ENCODE results near the gene RNF207.
A peak's percentile ranks its signal among the peaks of the same experiment; 100 is the strongest.

Gene RNF207

GRCh38 chr1:6207075-6207885, 1.4 kb downstream of the RNF207 start:
- Histone ChIP-seq H3K27me3 (ENCODE audit: insufficient read depth, poor library complexity, severe bottlenecking) (peaks cover 20% of the 10 kb centered on the region), H3K27ac (replicated peaks) (no peak overlapping the region), H3K4me3 (replicated peaks; ENCODE audit: insufficient read depth, low read length) (no peak overlapping the region)
- TF ChIP-seq, protein P1, sequence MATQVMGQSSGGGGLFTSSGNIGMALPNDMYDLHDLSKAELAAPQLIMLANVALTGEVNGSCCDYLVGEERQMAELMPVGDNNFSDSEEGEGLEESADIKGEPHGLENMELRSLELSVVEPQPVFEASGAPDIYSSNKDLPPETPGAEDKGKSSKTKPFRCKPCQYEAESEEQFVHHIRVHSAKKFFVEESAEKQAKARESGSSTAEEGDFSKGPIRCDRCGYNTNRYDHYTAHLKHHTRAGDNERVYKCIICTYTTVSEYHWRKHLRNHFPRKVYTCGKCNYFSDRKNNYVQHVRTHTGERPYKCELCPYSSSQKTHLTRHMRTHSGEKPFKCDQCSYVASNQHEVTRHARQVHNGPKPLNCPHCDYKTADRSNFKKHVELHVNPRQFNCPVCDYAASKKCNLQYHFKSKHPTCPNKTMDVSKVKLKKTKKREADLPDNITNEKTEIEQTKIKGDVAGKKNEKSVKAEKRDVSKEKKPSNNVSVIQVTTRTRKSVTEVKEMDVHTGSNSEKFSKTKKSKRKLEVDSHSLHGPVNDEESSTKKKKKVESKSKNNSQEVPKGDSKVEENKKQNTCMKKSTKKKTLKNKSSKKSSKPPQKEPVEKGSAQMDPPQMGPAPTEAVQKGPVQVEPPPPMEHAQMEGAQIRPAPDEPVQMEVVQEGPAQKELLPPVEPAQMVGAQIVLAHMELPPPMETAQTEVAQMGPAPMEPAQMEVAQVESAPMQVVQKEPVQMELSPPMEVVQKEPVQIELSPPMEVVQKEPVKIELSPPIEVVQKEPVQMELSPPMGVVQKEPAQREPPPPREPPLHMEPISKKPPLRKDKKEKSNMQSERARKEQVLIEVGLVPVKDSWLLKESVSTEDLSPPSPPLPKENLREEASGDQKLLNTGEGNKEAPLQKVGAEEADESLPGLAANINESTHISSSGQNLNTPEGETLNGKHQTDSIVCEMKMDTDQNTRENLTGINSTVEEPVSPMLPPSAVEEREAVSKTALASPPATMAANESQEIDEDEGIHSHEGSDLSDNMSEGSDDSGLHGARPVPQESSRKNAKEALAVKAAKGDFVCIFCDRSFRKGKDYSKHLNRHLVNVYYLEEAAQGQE (IDR thresholded peaks at IDR 0.05; ENCODE audit: insufficient replicate concordance, low read depth): no peak
- TF ChIP-seq POLR2AphosphoS5 (IDR thresholded peaks at IDR 0.05; ENCODE audit: low read depth): no peak
- no peak for TF ChIP-seq SPI1 (IDR thresholded peaks at IDR 0.05; ENCODE audit: borderline replicate concordance, low read depth)
- no peak for TF ChIP-seq GABPA (IDR thresholded peaks at IDR 0.05; ENCODE audit: low read depth)
- TF ChIP-seq, protein P2, sequence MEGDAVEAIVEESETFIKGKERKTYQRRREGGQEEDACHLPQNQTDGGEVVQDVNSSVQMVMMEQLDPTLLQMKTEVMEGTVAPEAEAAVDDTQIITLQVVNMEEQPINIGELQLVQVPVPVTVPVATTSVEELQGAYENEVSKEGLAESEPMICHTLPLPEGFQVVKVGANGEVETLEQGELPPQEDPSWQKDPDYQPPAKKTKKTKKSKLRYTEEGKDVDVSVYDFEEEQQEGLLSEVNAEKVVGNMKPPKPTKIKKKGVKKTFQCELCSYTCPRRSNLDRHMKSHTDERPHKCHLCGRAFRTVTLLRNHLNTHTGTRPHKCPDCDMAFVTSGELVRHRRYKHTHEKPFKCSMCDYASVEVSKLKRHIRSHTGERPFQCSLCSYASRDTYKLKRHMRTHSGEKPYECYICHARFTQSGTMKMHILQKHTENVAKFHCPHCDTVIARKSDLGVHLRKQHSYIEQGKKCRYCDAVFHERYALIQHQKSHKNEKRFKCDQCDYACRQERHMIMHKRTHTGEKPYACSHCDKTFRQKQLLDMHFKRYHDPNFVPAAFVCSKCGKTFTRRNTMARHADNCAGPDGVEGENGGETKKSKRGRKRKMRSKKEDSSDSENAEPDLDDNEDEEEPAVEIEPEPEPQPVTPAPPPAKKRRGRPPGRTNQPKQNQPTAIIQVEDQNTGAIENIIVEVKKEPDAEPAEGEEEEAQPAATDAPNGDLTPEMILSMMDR (IDR thresholded peaks at IDR 0.05; ENCODE audit: insufficient read depth, low read length): no peak
- DNase-seq (ENCODE audit: low read depth in 1 of 2, low spot score in 1 of 2): no peak

GRCh38 chr1:6207921-6208320, 2.0 kb downstream of the RNF207 start:
- TF ChIP-seq, protein P1 (IDR thresholded peaks at IDR 0.05; ENCODE audit: insufficient replicate concordance, low read depth): no peak
- TF ChIP-seq SPI1 (IDR thresholded peaks at IDR 0.05; ENCODE audit: borderline replicate concordance, low read depth) (no peak), POLR2AphosphoS5 (IDR thresholded peaks at IDR 0.05; ENCODE audit: low read depth) (no peak), GABPA (IDR thresholded peaks at IDR 0.05; ENCODE audit: low read depth) (no peak)
- TF ChIP-seq, protein P2 (IDR thresholded peaks at IDR 0.05; ENCODE audit: insufficient read depth, low read length): no peak
- no peak for DNase-seq (ENCODE audit: low read depth in 1 of 2, low spot score in 1 of 2)
- no peak overlapping the region for H3K27ac ChIP-seq (replicated peaks)
- peaks cover 20% of the 10 kb centered on the region for H3K27me3 ChIP-seq (ENCODE audit: insufficient read depth, poor library complexity, severe bottlenecking)
- H3K4me3 ChIP-seq (replicated peaks; ENCODE audit: insufficient read depth, low read length): no peak overlapping the region

- peak overlapping the region; percentile 44 for H3K4me3 ChIP-seq (replicated peaks; ENCODE audit: insufficient read depth, low read length)
- TF ChIP-seq SPI1 (IDR thresholded peaks at IDR 0.05; ENCODE audit: borderline replicate concordance, low read depth): no peak
- TF ChIP-seq, protein P1 (IDR thresholded peaks at IDR 0.05; ENCODE audit: insufficient replicate concordance, low read depth): no peak
- no peak for TF ChIP-seq POLR2AphosphoS5 (IDR thresholded peaks at IDR 0.05; ENCODE audit: low read depth)
- no peak for TF ChIP-seq GABPA (IDR thresholded peaks at IDR 0.05; ENCODE audit: low read depth)
- TF ChIP-seq, protein P2 (IDR thresholded peaks at IDR 0.05; ENCODE audit: insufficient read depth, low read length): peak; percentile 49
- H3K27ac ChIP-seq (replicated peaks): no peak overlapping the region
- peak; percentile 45 to 84 for DNase-seq (ENCODE audit: low read depth in 1 of 2, low spot score in 1 of 2)
- H3K27me3 ChIP-seq (ENCODE audit: insufficient read depth, poor library complexity, severe bottlenecking): peaks cover 20% of the 10 kb centered on the region
Observed at GRCh38 chr1:6208723-6209660, 3.1 kb downstream of the RNF207 start.
